Kidney (tissue), 14 donors: Measurements from ENCODE around the gene KIAA0040. TPM values are rescaled to one million over a fixed set of nuclear protein-coding genes. Genes with fewer than 3 reads are reported as not detected.

Source experiments
- DNase-seq, 5 donors: peaks; one replicate each; pipeline ENCODE4 v3.0.0-alpha.2; 2013 to 2020
- FAIRE-seq: peaks from 2 replicates; lab custom pipeline; 2012; peaks lifted over from hg19 to GRCh38; lab: Jason Lieb, UNC
- H3K27ac ChIP-seq, 2 donors: one replicate each; pipeline ENCODE4 v1.7.0; 2013; ENCODE audit warnings: low read depth in 2 of 2, low read length in 2 of 2, inconsistent platforms in 1 of 2
- H3K27me3 ChIP-seq: one replicate; pipeline ENCODE4 v1.7.1; 2013; ENCODE audit warnings: low read length, inconsistent platforms; ENCODE audit not compliant: control insufficient read depth, insufficient read depth
- H3K36me3 ChIP-seq, 3 donors: one replicate each; pipeline versions ENCODE4 v1.7.0 to v1.7.1; 2013; ENCODE audit warnings: low read length in 3 of 3, control low read depth in 1 of 3, inconsistent platforms in 1 of 3; ENCODE audit not compliant: insufficient read depth in 3 of 3, control insufficient read depth in 2 of 3
- H3K4me1 ChIP-seq, 3 donors: one replicate each; pipeline versions ENCODE4 v1.7.0 to v1.7.1; 2013; ENCODE audit warnings: low read length in 3 of 3, inconsistent platforms in 1 of 3, low read depth in 1 of 3; ENCODE audit not compliant: control insufficient read depth in 2 of 3, insufficient read depth in 2 of 3
- H3K4me3 ChIP-seq, 3 donors: one replicate each; pipeline versions ENCODE4 v1.7.0 to v1.8.1; 2013; ENCODE audit warnings: low read length in 3 of 3, control low read depth in 1 of 3, inconsistent platforms in 1 of 3
- H3K9ac ChIP-seq, 3 donors: one replicate each; pipeline versions ENCODE4 v1.7.0 to v1.7.1; 2013; ENCODE audit warnings: low read length in 3 of 3, control low read depth in 1 of 3, inconsistent platforms in 1 of 3
- H3K9me3 ChIP-seq, 3 donors: one replicate each; pipeline versions ENCODE4 v1.7.0 to v1.7.1; 2013; ENCODE audit warnings: low read length in 3 of 3, control low read depth in 1 of 3, inconsistent platforms in 1 of 3; ENCODE audit not compliant: control insufficient read depth in 2 of 3, insufficient read depth in 1 of 3
- intact Hi-C: fragments of 100-400 bp; cut with DNase I; formaldehyde crosslinking; loops from one replicate; pipeline ENCODE4 v1.11.1; 2022
- polyA plus RNA-seq: library from polyadenylated mRNA; stranded (reverse); fragments of 350-450 nt; fragmentation: Illumina TruSeq; extraction: RNeasy Lipid Tissue Mini Kit (QIAGEN cat#74804); gene quantifications from one replicate; pipeline ENCODE4 v1.2.3, GENCODE V29; 2014; ENCODE audit warnings: low read depth, low replicate concordance; ENCODE audit not compliant: insufficient read depth
- total RNA-seq: library from RNA; stranded (reverse); fragmentation: NEBNext Ultra II Directional; extraction: Animal tissue kit (Norgen Biotek cat#: 25700); gene quantifications from one replicate; pipeline ENCODE4 v1.2.1, GENCODE V29; 2021
- TF ChIP-seq, protein P1 (sequence below): IDR thresholded peaks from 3 replicates; pipeline ENCODE4 v1.5.1; 2012; ENCODE audit warnings: mild to moderate bottlenecking, moderate library complexity, borderline replicate concordance; ENCODE audit not compliant: insufficient read depth; ENCODE audit errors: extremely low read depth
- donor health status: control.
- donor health status: control.
- donor health status: control.
- donor health status: control.
- donor health status: control.
- donor health status: DM: yes; HTN: yes; CAD: no.
- donor health status: Normal renal cell carcinoma (clear cell type).

Gene KIAA0040
- total and polyA plus RNA-seq, 2 donors from 2014 or later, result 20.0 to 34.1 TPM

DNA sequence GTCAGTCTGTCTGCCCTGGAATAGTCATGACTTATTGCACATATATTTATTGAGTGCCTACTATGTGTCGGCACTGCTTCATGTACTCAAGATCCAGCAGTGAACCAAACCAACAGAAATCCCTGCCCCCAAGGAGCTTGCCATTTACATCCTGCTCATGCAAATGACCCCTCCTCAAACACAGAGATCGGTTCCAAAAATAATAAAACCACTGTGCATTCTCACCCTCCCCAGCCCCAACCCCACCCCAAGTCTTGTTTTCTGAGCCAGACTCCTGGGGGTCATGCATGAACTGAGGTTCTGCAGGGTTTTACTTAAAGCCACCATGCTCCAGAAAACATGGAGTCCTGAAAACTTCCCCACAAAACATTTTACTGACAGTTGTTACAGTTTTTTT lies 61.9 kb downstream of the KIAA0040 start:
- H3K27ac ChIP-seq, result no peak overlapping the region
- no peak overlapping the region for H3K4me3 ChIP-seq
- H3K9ac ChIP-seq, result no peak overlapping the region
- no peak for DNase-seq
- H3K9me3 ChIP-seq, result no peaks in the 10 kb centered on the region
- H3K27me3 ChIP-seq, result no peaks in the 10 kb centered on the region
- H3K36me3 ChIP-seq, result no peaks in the 10 kb centered on the region
- TF ChIP-seq, protein P1, sequence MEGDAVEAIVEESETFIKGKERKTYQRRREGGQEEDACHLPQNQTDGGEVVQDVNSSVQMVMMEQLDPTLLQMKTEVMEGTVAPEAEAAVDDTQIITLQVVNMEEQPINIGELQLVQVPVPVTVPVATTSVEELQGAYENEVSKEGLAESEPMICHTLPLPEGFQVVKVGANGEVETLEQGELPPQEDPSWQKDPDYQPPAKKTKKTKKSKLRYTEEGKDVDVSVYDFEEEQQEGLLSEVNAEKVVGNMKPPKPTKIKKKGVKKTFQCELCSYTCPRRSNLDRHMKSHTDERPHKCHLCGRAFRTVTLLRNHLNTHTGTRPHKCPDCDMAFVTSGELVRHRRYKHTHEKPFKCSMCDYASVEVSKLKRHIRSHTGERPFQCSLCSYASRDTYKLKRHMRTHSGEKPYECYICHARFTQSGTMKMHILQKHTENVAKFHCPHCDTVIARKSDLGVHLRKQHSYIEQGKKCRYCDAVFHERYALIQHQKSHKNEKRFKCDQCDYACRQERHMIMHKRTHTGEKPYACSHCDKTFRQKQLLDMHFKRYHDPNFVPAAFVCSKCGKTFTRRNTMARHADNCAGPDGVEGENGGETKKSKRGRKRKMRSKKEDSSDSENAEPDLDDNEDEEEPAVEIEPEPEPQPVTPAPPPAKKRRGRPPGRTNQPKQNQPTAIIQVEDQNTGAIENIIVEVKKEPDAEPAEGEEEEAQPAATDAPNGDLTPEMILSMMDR, result no peak
- peaks cover 0 to 8% (median 6%) of the 10 kb centered on the region in 3 donors for H3K4me1 ChIP-seq
- intact Hi-C loops, result no loop called here
- FAIRE-seq, result no peak

GRCh38 chr1:175129997-175130648 lies 62.5 kb downstream of the KIAA0040 start:
- Histone ChIP-seq H3K4me1 (peaks cover 0 to 8% (median 6%) of the 10 kb centered on the region in 3 donors), H3K27me3 (no peaks in the 10 kb centered on the region), H3K9ac (no peak overlapping the region), H3K36me3 (no peaks in the 10 kb centered on the region), H3K27ac (peak overlapping the region in 1 of 2 donors; percentile 17), H3K4me3 (no peak overlapping the region), H3K9me3 (no peaks in the 10 kb centered on the region)
- TF ChIP-seq, protein P1, result no peak
- DNase-seq (peak in 2 of 5 donors; percentile 38 to 44), FAIRE-seq (no peak)
- intact Hi-C loops, result no loop called here

DNA sequence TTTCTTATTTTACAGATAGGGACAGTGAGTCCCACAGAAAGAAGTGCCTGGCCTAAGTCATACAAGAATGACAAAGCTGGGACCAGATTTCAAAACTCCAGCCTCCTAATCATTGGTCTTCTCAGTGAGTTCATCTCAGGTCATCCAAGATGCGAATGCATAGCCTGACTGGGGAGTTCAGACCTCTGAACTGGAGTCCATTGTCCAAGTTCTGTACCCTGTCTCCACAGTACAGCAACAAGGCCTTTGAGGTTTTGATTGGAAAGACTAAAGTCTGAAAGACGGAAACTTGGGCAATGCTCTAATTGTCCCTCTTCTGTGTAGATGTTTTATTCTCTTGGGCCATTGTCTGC lies 63.0 kb downstream of the KIAA0040 start:
- H3K27ac ChIP-seq, result no peak overlapping the region
- H3K4me3 ChIP-seq, result no peak overlapping the region
- no peaks in the 10 kb centered on the region for H3K36me3 ChIP-seq
- peaks cover 0 to 8% (median 6%) of the 10 kb centered on the region in 3 donors for H3K4me1 ChIP-seq
- H3K9me3 ChIP-seq, result no peaks in the 10 kb centered on the region
- no peak for DNase-seq
- no peak overlapping the region for H3K9ac ChIP-seq
- TF ChIP-seq, protein P1, result no peak
- intact Hi-C loops, result no loop called here
- FAIRE-seq, result no peak
- no peaks in the 10 kb centered on the region for H3K27me3 ChIP-seq
